ENCODE measurements around the gene LPIN2.

Gene LPIN2

DNA sequence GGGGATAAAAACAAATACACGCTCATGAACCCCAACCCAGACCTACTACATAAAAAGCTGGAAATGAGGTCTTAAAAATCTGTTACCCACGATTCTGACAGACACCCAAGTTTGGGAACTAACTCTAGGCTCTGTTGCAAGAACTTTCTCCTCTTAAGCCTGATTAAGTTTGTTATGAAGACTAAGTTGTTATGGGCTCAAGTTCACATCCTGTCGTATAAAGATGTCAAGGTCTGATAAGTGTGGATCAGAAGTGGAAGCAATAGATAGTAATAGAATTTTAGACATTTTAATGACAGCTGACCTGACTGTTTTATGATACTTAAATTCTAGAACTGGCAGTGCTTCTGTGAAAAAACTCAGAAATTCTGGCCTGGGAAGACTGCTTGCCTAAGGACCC is 43.2 kb downstream of the LPIN2 start:
- DNase-seq (ENCODE audit: low spot score) = no peak
- no peak for TF ChIP-seq CTCF (IDR thresholded peaks at IDR 0.05; ENCODE audit: extremely low read depth, insufficient read depth, missing control alignments)
- in situ Hi-C loops (cut with MboI; ENCODE audit: low pct_unique_long_range_greater_than_20kb, low sequenced_read_pairs, unreplicated experiment) = no loop called here

GRCh38 chr18:2968606-2969005 is 44.3 kb downstream of the LPIN2 start:
- no peak for DNase-seq (ENCODE audit: low spot score)
- no peak for TF ChIP-seq CTCF (IDR thresholded peaks at IDR 0.05; ENCODE audit: extremely low read depth, insufficient read depth, missing control alignments)
- in situ Hi-C loops (cut with MboI; ENCODE audit: low pct_unique_long_range_greater_than_20kb, low sequenced_read_pairs, unreplicated experiment) = no loop called here

DNA sequence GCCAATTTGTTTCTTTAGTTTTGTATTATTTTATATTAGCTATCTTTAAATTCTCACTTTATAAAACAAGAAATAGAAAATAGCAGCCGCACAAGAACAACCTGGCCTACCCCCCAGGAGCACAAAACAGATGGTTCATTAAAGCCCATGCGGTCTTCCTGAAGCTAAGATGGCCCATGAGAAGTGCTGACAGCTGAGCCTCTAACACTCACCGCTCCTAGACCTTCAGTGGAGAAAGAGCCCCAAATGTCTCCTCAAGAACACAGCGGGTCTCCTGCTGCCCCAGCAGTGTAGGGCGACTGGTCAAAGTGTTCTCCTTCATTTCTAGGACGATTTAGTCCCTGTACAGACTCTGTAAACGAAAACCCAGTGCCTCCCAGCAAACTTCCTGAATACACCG is 45.1 kb downstream of the LPIN2 start:
- TF ChIP-seq CTCF (IDR thresholded peaks at IDR 0.05; ENCODE audit: extremely low read depth, insufficient read depth, missing control alignments) = no peak
- DNase-seq (ENCODE audit: low spot score) = no peak
- in situ Hi-C loops (cut with MboI; ENCODE audit: low pct_unique_long_range_greater_than_20kb, low sequenced_read_pairs, unreplicated experiment) = no loop called here

DNA sequence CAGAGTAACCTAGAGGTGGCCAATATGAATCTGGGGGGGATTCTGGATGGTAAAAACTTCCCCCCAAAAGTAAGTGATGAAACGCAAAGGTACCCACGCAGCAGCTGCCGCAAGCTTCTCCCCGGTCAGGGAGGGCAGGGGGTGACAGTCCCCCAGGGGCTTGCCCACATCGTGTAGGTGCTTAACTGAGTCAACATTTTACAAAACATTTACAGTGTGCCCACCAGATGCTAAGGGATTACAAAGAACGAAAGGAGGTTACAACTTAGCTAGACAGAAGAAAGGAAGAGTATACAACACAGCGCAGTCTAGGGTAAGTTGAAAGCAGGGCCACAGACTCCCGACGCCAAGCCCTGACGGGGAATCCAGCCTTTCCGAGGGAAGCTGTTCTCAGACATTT is 45.6 kb downstream of the LPIN2 start:
- no peak for TF ChIP-seq CTCF (IDR thresholded peaks at IDR 0.05; ENCODE audit: extremely low read depth, insufficient read depth, missing control alignments)
- in situ Hi-C loops (cut with MboI; ENCODE audit: low pct_unique_long_range_greater_than_20kb, low sequenced_read_pairs, unreplicated experiment) = no loop called here
- no peak for DNase-seq (ENCODE audit: low spot score)

- no peak for DNase-seq (ENCODE audit: low spot score)
- TF ChIP-seq CTCF (IDR thresholded peaks at IDR 0.05; ENCODE audit: extremely low read depth, insufficient read depth, missing control alignments) = no peak
- in situ Hi-C loops (cut with MboI; ENCODE audit: low pct_unique_long_range_greater_than_20kb, low sequenced_read_pairs, unreplicated experiment) = no loop called here
Observed at GRCh38 chr18:2966560-2966959, 46.4 kb downstream of the LPIN2 start.

GRCh38 chr18:2965797-2966196 is 47.1 kb downstream of the LPIN2 start:
- in situ Hi-C loops (cut with MboI; ENCODE audit: low pct_unique_long_range_greater_than_20kb, low sequenced_read_pairs, unreplicated experiment) = no loop called here
- DNase-seq (ENCODE audit: low spot score) = no peak
- TF ChIP-seq CTCF (IDR thresholded peaks at IDR 0.05; ENCODE audit: extremely low read depth, insufficient read depth, missing control alignments) = no peak
